HG03460 (cell line): Measurements from ENCODE around the gene ACMSD.
"Not testable (repeated sequence)": the region's sequence is repeated elsewhere in the genome, so short reads cannot be mapped to it uniquely, and the experiment has no call there.

ENCODE experiments used
- ATAC-seq: cut with Tn5 transposase; IDR thresholded peaks from one replicate; pipeline ENCODE4 v1.9.1; 2021; ENCODE audit not compliant: unreplicated experiment

The ACMSD gene

DNA sequence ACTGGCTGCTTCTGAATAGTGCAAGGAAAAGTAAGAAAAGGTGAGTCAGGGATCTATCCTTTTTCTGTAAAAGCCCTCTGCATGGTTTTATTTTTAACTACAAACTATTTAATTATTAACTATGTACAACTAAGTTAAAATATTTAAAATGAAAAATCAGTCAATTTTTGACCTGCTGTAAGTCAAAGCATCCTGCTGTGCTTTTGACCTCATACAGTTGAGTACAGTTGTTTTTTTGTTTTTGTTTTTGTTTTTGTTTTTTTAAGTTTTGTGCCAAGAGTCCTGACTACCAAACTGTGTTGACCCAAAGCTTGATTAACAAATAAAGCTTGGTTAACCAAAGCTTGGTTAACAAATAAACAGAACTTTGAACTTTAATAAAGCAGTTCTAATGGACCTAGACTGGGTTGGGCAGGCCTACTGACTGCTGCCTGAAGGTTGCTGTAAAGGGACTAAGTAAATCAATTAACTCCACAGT lies at the start of gene ACMSD:
Gene ACMSD, plus strand, starts transcription at position 474 of the 478 bp plus-strand sequence. CDS start 67 bp downstream, outside the sequence.
- ATAC-seq: no peak

DNA sequence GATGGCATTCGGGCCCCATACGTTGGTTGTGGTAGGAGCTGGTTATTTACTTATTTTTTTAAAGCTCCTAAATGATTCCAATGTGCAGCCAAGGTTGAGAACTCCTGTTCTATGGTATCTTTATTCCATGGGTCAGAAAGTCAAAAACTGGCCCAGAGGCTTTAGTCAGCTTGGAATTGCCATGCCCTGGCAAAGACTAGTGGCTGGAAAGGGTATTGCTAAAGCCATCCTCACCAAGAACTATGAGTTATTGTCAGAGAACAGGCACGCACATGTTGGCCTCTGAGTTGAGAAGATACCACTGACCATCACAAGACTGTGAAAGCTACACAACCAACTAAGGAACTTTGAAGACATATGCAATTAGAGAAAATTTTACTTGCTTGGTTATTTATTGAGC lies 47.9 kb upstream of the ACMSD start:
- ATAC-seq: no peak

DNA sequence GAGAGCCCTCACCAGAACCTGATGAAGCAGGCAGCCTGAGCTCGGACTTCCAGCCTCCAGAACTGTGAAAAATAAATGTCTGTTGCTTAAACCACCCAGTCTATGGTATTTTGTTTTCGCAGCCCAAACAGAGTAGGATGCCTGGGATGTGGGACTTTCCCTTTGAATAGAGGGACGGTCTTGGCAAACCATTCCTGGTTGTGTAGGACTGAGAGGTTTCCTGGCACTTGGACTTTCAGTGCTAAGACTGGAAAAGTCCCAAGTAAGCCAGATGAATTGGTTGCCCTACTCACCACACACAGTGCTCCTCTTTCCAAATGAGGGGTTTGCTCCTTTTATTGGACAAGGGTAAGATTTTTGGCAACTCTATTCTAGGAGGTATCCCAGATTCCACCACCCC lies 46.8 kb upstream of the ACMSD start:
- ATAC-seq: no peak

DNA sequence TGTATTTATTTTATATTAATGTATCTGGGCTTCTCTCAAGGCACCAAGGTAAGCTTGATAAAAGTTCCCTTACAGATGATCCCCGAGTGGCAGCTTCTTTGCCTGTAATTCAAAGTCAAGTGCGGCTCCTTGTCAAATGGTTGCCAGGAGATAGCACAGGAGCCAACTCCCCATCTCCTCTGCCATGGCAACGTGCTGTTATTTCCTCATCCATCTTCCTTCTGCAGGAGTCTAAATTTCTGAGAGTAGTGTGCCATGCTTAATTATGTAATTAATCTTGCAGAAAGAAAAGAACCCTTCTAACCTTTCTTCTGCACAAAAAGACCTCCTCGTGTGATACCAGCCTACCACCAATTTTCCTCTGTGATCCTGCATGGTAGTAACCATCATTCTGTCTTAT lies 46.2 kb upstream of the ACMSD start:
- no peak for ATAC-seq

DNA sequence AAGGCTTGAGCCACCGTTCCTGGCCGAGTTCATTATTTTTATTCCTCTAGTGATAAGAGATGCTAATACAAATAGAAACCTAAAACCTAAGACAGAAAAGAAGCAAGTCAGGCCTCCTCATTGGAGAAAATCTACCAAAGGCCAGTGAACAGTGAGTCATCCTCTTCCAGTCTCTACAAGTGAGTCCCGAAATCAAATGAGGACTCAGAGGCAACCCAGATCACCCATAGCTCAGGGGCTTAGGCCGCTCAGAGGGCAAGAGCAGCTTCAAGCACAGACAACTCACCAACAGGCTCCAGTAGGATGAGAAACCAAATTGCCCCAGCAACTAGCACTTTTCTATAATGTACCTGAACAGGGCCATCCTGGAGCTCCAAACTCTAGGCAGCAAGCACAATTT lies 42.7 kb upstream of the ACMSD start:
- ATAC-seq: no peak

DNA sequence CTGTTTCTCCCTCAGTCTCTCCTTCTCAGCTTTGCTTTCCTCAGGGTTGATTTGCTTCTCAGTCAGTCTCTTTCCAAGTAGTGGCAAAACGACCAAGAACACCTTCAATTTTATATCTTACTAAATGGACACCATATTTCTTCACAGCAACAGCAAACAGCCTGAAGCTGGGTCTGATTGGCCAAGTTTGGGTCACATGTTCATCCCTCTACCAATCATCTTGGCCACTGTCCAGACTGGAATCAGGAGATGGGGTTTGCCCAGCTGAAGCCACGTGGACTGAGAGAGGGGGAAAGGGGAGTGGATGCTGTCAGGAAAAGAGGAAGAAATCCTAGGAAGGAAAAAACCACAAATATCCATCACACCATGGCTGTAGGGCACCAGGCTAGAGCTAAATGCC lies 42.0 kb upstream of the ACMSD start:
- no peak for ATAC-seq

DNA sequence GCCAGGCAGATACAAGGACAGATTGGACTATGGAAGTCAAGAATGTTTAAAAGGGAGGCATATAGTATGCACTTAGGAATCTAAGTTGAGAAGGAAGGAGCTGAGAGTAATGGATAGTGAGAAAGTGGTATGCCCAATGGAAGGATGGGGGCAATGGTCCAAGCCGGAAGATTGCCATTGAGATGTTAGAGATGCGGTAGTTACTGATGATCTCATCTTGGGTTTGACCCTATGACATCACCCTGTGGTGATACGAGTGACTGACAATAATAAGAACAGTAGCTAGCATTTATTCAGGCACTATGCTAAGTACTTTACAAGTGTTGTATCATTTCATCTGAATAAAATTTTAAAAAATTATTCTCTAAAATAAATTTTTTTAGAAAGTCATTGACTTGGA lies 38.5 kb upstream of the ACMSD start:
- no peak for ATAC-seq

DNA sequence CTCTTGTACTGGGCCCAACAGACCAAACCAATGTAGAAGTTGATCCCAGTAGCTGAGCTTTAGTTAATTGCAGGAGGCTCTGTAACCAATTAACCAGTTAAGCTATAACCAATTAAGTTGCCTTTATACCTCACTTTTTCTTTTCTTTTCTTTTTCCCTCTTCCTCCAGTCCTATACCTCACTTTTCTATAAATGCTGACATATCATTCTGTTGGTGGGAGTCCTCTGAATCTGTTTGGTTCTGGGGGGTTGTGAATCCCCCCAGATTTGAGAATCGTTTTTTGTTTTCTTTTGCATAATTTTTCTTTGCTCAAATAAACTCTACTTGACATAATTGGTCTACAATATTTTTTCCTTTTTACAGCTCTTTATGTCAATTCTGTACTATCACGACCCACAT lies 38.1 kb upstream of the ACMSD start:
- ATAC-seq: no peak

DNA sequence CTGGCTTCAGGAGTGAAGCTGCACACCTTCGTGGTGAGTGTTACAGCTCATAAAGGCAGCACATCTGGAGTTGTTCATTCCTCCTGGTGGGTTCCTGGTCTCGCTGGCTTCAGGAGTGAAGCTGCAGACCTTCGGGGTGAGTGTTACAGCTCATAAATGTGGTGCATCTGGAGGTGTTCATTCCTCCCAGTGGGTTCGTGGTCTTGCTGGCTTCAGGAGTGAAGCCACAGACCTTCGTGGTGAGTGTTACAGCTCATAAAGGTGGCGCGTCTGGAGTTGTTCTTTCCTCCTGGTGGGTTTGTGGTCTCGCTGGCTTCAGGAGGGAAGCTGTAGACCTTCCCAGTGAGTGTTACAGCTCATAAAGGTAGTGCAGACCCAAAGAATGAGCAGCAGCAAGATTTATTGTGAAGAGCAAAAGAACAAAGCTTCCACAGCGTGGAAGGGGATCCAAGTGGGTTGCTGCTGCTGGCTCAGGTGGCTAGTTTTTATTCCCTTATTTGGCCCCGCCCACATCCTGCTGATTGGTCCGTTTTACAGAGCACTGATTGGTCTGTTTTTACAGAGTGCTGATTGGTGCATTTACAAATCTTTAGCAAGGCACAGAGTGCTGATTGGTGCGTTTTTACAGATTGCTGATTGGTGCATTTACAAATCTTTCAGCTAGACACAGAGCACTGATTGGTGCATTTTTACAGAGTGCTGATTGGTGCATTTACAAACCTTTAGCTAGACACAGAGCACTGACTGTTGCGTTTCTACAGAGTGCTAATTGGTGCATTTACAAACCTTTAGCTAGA lies 34.6 kb upstream of the ACMSD start:
- not testable (repeated sequence) for ATAC-seq

DNA sequence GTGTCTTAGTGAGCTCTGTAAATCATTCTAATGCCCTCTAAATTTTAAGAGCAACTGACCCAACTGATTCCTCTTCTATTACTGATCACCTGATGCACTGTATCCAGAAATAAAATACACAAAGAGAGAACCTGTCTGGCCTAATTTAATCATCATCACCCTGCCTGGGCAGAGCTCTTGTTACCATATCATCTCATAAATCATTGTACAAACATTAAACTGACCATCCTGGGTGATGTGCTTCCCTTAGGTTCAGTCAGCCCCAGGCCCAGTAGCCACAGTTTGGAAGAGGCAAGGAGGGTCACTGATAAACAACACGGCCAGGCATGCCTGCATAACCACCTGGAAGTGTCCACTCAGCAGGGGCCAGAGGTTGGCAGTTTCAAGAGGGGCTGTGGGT lies 22.7 kb upstream of the ACMSD start:
- no peak for ATAC-seq

DNA sequence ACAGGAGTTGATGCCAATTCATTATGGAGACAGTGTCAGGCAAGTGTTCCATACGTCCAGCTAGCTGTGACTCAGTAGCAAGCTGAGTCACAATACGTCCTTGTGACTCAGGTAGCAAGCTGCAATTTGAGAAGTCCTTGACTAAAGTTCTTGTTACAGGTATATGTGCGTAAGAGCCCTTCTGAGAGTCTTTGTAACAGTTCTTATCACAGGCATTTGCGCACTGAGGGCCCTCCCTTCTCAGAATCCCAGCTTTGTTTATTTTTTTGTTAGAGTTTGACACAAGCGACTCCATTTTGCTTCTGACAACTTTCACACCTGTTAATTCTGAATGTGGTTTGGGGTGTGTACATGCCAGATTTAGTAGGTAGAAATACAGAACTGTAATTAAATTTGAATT lies 20.1 kb upstream of the ACMSD start:
- ATAC-seq: no peak

DNA sequence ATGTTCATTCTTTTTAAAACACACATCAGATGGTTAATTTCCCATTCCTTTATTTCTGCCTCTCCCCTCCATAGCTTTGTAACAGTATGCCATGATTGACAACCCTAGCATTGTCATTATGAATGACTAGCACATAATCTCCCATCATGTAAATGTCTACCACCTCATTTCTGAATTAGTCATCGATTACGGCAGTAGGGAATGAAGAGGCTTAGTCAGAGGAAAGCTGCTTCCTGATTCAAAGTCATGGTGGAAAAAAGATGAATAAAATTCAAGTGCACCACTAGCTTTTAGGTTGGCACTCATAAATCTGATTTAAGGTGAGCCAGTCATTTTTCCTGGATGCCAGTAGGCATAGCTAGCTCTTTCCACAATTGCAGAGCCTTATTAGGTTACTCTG lies 19.1 kb upstream of the ACMSD start:
- ATAC-seq: no peak

DNA sequence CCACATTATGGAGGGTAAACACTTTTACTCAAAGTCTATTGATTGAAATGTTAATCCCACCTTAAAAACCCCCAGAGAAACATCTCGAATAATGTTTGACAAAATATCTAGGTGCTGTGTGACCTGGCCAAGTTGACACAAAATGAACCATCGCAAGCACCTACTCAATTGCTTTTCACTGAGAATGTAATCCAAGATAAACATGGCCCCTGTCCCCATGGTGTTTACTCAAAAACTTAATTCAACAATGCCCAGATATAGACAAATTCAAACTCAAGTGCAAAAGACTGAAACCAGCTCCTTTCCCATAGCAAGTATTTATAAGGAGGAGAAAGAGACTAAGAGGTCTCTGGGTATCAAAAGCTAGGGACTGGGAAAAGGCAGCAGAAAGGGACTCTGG lies 15.0 kb upstream of the ACMSD start:
- ATAC-seq: no peak

DNA sequence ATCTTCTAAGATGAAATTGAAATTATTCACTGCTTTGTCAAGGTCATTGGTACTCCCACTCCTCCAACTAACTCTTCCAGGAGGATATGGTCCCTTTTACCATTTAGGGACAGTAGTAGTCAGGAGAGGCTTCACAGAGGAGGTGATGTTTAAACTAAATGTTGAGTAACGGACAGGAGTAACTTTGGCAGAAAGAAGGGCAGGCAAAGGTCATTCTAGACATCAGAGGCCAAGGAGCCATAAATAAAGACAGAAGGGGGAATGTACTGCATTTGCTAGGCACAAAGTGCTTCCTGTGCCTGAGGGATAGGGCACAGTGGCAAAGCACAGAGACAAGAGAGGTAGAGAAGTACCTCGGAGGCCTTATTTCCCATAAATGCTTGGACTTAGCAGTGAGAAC lies 14.6 kb upstream of the ACMSD start:
- no peak for ATAC-seq

DNA sequence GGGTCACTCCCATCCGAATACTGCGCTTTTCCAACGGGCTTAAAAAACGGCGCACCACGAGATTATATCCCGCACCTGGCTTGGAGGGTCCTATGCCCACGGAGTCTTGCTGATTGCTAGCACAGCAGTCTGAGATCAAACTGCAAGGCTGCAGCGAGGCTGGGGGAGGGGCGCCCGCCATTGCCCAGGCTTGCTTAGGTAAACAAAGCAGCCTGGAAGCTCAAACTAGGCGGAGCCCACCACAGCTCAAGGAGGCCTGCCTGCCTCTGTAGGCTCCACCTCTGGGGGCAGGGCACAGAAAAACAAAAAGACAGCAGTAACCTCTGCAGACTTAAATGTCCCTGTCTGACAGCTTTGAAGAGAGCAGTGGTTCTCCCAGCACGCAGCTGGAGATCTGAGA lies 12.7 kb upstream of the ACMSD start:
- not testable (repeated sequence) for ATAC-seq

DNA sequence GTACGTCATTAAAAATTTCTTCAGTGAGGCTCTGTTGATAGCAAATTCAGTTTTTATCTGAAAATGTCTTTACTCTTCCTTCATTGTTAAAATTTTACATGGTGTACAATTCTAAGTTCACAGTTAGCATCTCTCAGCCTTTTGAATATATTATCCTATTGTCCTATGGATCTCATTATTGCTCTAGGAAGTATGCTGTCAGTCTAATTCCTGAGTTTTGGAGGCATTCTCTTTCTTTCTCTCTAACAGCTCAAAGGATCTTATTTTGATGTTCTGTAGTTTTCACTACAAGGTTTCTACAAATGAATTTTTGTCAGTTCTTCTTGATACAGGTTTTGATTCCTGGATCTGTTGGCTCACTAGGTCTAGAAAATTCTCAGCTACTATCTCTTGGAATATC lies 2.9 kb upstream of the ACMSD start:
- ATAC-seq: no peak

DNA sequence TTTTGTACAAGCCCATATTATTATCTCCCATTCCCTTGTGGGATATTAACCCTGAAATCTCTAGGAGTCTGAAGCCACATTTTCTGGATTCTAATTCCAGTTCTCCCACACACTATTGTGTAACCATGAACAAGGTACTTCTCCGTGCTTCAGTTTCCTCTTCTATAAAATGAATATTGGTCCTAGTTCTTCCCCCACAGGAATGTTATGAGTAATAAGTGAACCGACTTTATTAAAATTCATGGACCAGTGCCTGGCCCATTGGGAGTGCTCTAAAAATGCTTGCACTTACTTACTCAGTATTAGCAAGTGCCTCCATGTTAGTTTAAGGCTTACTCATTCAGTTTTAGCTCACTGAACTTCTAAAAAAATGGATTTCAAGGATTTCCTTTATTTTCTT lies 1.4 kb upstream of the ACMSD start:
- ATAC-seq: no peak

DNA sequence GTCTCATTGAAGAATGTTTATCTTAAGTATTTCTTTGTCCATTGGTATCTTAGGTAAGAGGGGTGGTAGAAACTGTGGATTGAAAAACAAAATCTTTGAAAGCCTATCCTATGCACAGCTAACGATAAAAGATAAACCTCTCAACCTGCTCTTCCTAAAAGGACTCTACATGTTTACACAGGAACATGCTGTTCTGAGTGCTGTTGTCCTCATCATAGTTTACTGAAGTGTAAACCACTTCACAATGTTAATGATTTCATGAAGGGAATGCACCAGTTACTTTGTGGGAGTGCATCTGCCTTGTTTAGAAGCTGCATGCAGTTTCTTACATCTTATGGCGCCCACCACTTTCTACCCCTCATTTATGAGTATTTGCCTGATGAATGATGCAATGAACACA lies 1.2 kb downstream of the ACMSD start:
- ATAC-seq: no peak

DNA sequence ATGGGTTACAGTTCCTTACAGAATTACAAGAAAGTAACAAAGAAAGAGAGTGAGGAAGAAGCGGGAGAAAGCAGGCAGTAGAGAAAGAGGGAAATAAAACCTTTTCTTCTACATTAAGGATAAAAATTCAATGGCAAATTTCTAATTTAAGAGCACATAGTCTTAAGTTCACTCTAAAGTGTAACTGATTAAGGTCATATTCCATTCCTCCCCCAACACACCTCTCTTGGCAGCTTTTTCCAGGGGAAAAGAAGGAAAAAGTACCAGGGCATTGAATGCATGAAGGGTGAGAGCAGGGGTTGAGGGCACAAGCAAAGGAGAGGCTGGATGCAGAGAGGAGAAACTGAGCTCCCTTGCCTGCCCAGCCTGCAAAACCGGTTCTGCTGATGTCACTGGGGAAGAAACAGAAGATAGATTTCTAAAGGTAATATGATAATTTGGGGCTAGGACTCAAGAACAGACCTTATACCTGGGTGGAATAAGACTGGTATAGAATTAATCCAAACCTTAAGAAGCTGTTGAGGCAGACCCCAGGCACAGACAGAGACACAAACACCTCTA lies 4.6 kb downstream of the ACMSD start:
- ATAC-seq: no peak

DNA sequence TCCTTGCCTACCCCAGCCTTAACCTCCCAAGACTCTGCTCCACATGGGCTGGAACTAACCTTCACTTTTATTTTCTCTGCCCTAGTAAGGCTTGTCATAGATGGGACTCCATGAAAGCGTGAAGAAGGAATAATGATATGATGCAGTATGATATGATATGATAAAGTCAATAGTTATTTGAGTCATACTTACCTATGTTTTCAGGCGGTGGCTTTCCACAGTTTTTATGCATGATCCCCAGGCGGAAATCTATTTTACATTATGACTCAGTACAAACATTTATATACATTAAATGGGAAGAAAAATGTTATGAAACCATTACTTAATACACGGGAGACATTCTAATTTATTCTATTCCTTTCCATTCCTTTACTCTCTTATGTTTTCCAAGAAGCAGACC lies 5.6 kb downstream of the ACMSD start:
- no peak for ATAC-seq

DNA sequence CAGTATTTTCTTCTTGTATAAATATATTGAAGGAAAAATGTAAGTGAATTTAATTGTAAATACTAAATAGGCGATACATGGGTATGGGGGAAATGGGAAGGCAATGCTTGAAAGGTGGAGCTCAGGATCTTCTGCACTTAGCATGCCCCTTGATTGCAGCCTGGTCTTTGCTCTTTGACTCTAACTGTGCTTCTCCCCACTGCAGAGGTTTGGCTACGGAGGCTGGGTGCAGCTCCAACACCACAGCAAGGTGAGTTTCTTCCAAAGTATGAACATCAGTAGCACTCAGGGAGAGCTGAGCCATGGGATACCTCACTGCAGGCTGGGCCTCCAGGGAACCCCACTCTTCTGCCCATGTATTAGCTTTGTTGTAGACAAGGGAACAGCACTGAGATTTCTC lies 6.6 kb downstream of the ACMSD start:
- no peak for ATAC-seq

DNA sequence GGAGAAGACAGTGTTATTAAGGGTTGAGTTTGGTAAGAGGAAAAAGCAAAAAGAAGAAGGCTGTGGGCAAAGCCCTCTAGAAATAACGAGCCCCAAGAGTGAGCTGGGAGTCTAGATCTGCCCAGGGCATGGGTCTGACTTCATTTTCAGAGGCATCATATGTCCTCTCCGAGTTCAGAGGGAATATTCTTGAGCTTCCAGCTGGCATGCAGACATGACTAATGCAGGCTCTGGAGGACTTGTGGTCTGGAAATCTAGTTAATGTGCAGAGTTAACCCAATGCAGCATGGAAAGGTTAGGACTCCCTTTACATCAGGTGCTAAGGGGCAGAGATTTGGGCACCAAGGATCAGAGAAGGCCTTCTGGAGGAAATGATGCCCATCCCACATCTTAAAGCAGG lies 7.3 kb downstream of the ACMSD start:
- no peak for ATAC-seq

DNA sequence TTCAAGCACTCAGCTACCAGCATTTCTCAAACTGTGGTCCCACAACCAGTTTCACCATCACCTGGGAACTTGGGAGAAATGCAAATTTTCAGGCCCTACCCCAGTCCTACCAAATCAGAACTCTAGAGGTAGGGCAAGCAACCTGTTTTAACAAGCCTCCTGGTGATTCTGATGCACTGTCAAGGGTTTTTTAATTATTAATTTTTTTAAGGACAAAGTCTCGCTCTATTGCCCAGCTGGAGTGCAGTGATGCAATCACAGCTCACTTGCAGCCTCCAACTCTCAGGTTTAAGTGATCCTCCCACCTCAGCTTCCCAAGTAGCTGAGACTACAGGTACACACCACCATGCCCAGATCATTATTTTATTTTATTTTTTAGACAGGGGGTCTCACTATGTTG lies 7.8 kb downstream of the ACMSD start:
- no peak for ATAC-seq
